Testis (tissue), 3 donors: ENCODE results near the gene C11orf97. TPM values are rescaled to one million over a fixed set of nuclear protein-coding genes. Genes with fewer than 3 reads are reported as not detected.

Experiments used
- DNase-seq: peaks from one replicate; pipeline ENCODE4 v3.0.0-alpha.2; 2019
- H3K27ac ChIP-seq, 2 donors: fragments of 200-600 bp; sonication (generic); one replicate each; pipeline ENCODE4 v1.5.1; 2019
- H3K27me3 ChIP-seq: fragments of 200-600 bp; sonication (generic); one replicate; pipeline ENCODE4 v1.5.1; 2019
- H3K36me3 ChIP-seq: fragments of 200-600 bp; sonication (generic); one replicate; pipeline ENCODE4 v1.5.1; 2017; ENCODE audit warnings: low read depth; ENCODE audit errors: missing control alignments
- H3K4me1 ChIP-seq: fragments of 200-600 bp; sonication (generic); one replicate; pipeline ENCODE4 v1.5.1; 2019
- H3K4me3 ChIP-seq, 2 donors: fragments of 200-600 bp; sonication (generic); one replicate each; pipeline ENCODE4 v1.5.1; 2017 to 2019
- H3K9me3 ChIP-seq: fragments of 200-600 bp; sonication (generic); one replicate; pipeline ENCODE4 v1.5.1; 2017
- CTCF ChIP-seq, 3 experiments: fragments of 450-650 bp in 2 of 3; fragments of 200-600 bp in 1 of 3; sonication (generic) in 1 of 3; IDR thresholded peaks; one replicate each; pipeline ENCODE4 v1.5.1; 2016 to 2019; ENCODE audit warnings: antibody characterized with exemption in 3 of 3, mild to moderate bottlenecking in 2 of 3, moderate library complexity in 1 of 3
- POLR2A ChIP-seq: fragments of 450-650 bp; IDR thresholded peaks from one replicate; pipeline ENCODE4 v1.6.1; 2017; ENCODE audit warnings: antibody characterized with exemption, mild to moderate bottlenecking, moderate library complexity
- WGBS, 2 donors: methylation state at CpG; one replicate each; pipeline ENCODE4 v1.1.5; 2018; 5-methylcytosine and 5-hydroxymethylcytosine counted together
- intact Hi-C: fragments of 100-400 bp; cut with DNase I; formaldehyde crosslinking; loops from one replicate; pipeline ENCODE4 v1.15.1; 2023; ENCODE audit warnings: low total_unique reads
- polyA plus RNA-seq: library from polyadenylated mRNA; stranded (reverse); fragments of 350-450 nt; fragmentation: Illumina TruSeq; extraction: RNeasy Lipid Tissue Mini Kit (QIAGEN cat#74804); gene quantifications from one replicate; pipeline ENCODE4 v1.2.3, GENCODE V29; 2014; ENCODE audit warnings: low read depth, low replicate concordance; ENCODE audit not compliant: insufficient read depth
- total RNA-seq, 2 donors: library from RNA; depleted of rRNA; stranded (reverse); fragments of >200 nt; gene quantifications; one replicate each; pipeline ENCODE4 v1.2.3, GENCODE V29; 2016

The C11orf97 gene
- total and polyA plus RNA-seq, 3 donors from 2014 or later, result 6.4 to 25.2 (median 10.4) TPM

GRCh38 chr11:94521684-94522083, 9.4 kb downstream of the C11orf97 start:
- 51 to 73% methylated on average over 4 to 5 of the region's 5 CpGs for WGBS, 2 donors
- H3K27ac ChIP-seq, result no peak overlapping the region
- intact Hi-C loops, result no loop called here

DNA sequence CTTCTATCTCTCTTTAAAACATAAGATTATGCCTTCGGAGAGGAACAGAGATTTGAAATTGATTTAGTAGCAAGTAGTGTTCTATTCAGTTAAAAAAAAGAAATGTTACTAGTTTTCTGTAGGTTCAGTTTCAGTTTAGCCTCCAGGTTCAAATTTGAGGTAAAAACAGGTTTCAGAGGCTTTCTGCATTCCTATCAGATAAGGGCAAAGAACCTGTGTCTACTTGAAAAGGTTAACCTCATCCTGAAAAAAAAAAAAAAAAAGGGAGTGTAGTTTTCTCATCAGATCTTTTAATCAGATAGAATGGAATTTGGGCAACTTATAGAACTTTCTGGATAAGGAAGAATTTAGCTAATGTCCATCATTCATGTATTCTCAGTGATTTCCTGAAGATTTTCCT, 12.1 kb downstream of the C11orf97 start:
- Histone ChIP-seq H3K36me3 (no peaks in the 10 kb centered on the region), H3K4me3 (no peak overlapping the region), H3K27me3 (no peaks in the 10 kb centered on the region), H3K27ac (no peak overlapping the region), H3K9me3 (no peaks in the 10 kb centered on the region), H3K4me1 (no peaks in the 10 kb centered on the region)
- WGBS, 2 donors, result 87 to 96% methylated on average over 1 of the region's 1 CpG
- intact Hi-C loops, result no loop called here
- DNase-seq, result no peak
- no peak for TF ChIP-seq CTCF (IDR thresholded peaks at IDR 0.05)

More at GRCh38 chr11:94521684-94522083, 9.4 kb downstream of the C11orf97 start:
- TF ChIP-seq POLR2A (no peak), CTCF (IDR thresholded peaks at IDR 0.05) (peak in 1 of 3 experiments; percentile 12)
- no peaks in the 10 kb centered on the region for H3K9me3 ChIP-seq
- H3K36me3 ChIP-seq, result no peaks in the 10 kb centered on the region
- no peak overlapping the region for H3K4me3 ChIP-seq
- H3K27me3 ChIP-seq, result no peaks in the 10 kb centered on the region
- H3K4me1 ChIP-seq, result no peaks in the 10 kb centered on the region
- no peak for DNase-seq

DNA sequence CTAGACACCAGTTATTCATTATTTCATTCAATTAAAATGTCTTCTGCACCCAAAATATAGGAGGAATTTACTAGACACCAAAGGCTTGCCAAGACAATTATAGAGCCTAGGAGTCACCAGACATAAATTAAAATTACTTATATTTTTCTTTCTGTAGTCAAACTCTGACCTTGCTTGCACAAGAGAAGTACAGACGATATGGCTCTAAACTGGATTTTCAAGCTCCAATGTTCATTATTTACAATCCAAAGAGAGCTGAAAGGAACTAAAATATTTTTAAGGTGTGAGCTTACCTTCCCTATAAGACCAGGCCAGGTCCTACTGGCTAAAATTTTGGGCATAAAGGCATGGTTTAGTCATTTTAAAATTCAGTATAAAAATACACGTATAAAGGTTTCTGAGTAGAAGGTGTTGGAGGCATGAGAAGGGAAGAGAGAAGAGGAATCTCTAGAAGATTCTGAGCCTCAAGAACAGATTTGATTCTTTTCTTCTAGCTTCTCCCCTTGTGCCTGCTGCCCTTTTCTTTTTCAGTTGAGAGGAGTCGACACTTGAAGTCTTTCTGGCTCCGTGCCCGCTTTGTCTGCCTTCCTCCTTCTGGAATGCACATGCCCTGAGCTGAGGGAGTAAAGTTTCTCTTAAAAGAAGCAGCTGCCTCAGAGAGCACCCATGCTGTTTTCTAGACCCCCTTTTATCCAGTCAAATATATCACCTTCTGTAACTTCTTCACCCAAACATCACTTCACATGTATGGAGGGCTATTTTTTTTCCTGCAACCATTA, 13.5 kb downstream of the C11orf97 start:
- no peak for TF ChIP-seq POLR2A
- no peak for TF ChIP-seq CTCF (IDR thresholded peaks at IDR 0.05)
- H3K4me3 ChIP-seq, result no peak overlapping the region
- no peaks in the 10 kb centered on the region for H3K9me3 ChIP-seq
- DNase-seq, result peak; percentile 89
- H3K27ac ChIP-seq, result no peak overlapping the region
- intact Hi-C loops, result no loop called here
- H3K36me3 ChIP-seq, result no peaks in the 10 kb centered on the region
- no peaks in the 10 kb centered on the region for H3K27me3 ChIP-seq
- H3K4me1 ChIP-seq, result no peaks in the 10 kb centered on the region
- WGBS, 2 donors, result 42 to 52% methylated on average over 5 of the region's 5 CpGs

DNA sequence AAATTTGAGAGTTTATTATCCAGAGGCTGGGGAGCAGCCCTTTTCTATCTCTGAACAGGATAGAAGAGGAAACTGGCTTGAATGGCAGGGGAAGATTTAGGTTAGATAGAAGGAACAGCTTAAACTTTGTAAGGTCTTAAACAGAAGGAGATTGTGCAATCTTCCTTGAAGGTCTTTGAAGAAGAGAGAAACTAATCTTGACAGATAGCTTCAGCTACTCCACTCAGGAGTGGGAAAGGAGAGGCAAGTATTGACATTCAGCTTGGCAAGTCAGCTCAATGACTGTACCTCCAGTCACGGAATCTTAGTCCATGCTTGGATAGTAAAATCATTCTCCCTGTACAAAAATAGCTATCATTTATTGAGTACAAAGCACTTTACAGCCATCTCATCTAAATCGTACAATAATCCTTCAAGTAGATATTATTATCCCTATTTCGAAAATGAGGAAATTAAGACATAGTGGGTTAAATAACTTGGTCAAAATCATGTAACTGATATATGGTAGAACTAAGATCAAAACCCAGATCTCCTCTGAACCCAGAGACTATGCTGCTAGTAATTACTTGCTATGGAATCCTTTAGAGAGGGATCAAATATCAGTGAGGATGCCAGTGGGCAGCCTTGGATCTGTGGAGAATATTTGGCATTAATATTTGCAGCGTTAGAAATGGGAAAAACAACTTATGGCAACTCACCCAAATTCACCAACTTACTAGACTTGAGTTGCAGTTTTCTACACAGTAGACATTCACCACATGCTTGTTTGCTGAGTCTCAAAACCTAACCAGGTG, 14.6 kb downstream of the C11orf97 start:
- intact Hi-C loops, result no loop called here
- no peaks in the 10 kb centered on the region for H3K36me3 ChIP-seq

More for the DNA sequence above, 14.6 kb downstream of the C11orf97 start:
- H3K4me3 ChIP-seq, result no peak overlapping the region
- no peak for DNase-seq
- H3K27ac ChIP-seq, result no peak overlapping the region
- 69 to 84% methylated on average over 4 of the region's 4 CpGs for WGBS, 2 donors
- TF ChIP-seq CTCF (IDR thresholded peaks at IDR 0.05) (no peak), POLR2A (no peak)
- H3K4me1 ChIP-seq, result no peaks in the 10 kb centered on the region
- no peaks in the 10 kb centered on the region for H3K27me3 ChIP-seq
- H3K9me3 ChIP-seq, result no peaks in the 10 kb centered on the region
